ENCODE data around the gene ADARB2.
"Not testable (repeated sequence)": the region's sequence is repeated elsewhere in the genome, so short reads cannot be mapped to it uniquely, and the experiment has no call there.

Gene ADARB2

DNA sequence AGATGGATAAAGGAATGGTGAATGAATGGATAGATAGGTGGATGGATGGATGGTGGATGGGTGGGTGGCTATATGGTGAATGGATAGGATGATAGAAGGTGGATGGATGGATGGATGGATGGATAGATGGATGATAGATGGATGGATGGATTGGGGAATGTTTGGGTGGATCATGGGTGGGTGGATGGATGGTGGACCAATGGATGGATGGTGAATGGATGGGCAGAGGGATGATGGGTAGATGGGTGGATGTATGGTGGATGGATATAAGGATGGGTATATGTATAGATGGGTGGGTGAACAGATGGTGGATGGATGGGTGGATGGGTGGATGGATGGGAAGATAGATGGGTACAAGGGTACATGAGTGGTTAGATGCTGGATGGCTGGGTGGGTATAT, 322.4 kb downstream of the ADARB2 start:
- DNase-seq = no peak

DNA sequence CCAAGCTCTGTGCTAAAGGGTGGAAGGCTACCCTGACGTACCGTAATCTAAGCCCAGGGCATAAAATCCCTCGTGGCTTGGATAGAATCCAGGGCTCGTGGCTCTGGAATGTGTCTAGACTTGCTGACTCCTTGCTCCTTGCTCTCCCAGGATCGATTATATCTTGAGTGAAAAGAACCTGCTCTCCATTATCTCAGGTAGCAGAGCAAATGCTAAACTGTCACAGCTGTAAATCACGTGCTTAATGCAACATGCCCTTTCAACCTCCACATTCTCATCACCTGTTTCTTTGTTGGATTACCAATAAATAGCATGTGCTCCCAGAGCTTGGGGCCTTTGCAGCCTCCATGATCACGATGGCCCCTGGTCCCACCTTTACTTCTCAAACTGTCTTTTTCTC, 323.0 kb downstream of the ADARB2 start:
- not testable (repeated sequence) for DNase-seq

DNA sequence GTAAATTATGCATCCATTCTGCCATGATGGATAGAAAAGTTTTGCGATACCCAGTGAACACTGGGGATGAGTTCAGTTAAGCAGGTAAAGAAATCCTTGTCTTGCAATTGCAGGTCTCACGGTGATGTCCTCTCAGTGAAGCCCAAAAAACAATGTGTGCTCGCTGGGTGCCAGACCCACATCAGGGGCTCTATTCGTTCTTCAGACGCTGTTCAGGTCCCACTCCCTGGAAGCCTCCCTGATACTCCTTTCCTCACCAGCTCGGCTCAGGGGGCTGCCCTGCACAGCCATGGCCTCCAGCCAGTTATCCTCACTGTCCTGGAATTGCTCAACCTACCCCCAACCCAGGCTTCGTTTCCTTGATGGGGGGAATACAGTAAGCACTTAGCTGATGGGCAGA, 323.5 kb downstream of the ADARB2 start:
- no peak for DNase-seq

DNA sequence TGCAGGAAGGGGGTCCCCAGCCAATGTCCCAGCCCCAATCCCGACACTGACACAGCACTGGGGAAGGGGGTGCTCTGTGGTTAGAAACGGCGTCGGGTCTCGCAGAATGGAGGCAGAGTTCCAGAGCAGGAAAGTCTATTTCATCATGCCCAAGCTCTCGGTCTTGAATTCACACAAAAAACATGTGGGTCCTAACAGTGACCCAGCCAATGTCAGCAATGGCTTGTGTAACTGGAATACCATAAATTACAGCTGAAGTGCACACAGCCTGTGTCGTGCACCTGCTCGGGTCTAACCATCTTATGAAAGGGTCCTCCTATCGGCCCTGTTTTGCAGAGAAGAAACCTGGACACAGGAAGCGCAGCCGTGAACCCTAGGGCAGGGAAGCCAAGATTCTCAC, 324.1 kb downstream of the ADARB2 start:
- no peak for DNase-seq

DNA sequence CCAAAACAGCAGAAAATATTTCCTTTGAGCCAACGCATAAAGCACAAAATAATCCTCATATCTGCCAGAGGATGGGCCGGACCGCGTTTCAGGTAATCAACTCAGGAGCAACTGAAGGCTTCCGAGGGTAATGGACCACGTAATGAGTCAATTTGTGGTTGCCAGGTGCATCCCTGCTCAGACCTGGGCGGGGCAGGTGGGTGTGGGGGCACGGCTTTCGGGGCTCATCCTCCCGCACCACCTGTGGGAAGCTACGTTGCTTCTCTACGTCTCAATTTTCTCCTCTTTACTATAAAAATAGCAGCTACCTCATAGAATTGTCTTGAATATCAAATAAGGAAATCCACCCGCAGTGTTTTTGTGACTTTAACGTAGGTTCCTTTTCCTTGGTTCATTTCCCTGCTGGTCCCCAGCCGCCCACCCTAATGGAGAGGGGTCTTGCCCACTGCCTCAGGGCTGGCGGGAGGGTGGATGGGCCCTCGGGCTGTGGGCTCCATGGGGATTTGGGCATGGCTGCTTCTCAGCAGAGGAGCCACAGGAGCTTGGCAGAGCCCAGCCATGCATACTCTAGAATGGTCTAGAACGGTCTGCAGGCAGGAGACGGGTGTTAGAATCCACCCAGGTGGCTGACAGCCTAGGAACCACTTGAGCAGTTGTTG, 324.7 kb downstream of the ADARB2 start:
- DNase-seq = no peak

DNA sequence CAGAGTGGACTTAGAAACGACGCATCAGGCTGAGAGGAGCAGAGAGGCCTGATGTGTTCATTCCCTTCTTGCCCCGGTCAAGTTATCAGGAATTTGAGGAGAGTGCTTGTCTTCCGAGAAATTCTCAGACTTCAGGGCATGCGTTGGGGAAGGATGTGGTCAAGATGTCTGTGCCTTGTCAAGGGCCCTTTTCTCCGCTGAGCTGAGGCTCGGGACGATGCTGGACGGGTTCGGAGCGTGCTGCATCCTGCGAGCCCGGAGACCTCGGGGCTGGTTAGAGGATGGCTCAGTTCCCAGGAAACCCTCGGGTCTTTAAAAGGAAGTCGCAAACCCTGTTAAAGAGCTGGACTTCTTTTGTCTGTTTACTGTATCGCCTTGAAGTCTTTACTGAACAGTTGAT, 325.4 kb downstream of the ADARB2 start:
- no peak for DNase-seq

DNA sequence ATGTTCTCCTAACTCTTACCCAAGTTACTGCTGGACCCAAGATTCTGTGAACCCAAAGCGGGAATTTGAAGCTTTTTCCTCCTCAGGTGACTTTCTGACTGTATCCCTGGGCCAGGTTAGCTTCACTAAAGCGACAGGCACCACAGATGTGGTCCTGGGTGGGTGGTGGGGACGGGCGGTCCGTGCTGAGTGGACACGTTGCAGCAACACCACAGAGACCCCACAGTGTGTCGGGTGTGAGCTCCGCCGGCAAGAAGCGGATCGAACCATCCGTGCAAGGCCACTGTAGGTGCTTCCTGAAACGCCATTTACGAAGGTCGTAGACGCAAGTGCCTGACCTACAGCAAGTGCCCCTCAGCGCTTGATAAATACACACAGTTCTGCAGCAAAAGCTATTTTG, 325.9 kb downstream of the ADARB2 start:
- no peak for DNase-seq

DNA sequence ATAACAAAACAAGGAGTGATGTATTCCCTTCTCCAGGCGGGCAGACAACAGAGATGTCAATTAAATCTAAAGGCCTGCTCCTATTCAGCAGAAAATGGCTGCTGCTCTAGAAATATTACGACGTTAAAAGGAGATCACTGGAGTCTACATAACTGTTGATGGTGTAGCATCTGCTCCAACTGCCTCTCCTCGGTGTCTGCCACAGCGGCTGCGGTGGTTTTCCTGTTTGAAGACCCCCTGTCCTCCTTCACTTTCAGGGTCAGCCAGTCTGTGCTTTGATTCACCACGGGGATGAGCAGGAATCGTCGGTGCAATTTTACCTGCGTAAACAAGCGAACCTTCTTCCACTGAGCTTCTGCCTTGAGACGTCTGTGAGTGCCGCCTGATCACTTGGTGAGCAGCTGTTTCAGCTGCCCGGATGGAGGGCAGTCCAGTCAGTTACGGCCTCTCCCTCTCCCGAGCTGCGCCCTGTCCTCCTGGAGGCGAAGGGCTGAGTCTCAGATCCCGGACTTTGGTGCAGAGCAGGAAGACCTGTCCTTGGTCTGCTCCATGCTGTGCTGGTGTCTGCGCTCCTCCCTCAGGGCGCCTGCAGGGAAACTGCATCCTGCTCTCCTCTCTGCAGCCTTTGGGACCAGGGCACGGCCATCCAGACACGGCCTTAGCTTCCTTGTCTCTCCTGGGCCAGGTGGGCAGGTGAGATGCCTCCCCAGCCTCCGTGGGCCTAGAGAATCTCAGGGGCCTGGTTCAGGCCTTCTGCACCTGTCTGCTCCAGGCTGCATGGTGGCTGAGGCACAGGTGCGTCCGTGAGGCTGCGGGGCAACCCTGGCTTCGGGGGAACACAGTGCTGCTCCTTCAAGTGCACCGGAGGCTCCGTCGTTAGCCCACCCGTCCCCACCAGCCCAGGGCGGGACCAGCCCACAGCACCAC, 326.6 kb downstream of the ADARB2 start:
- DNase-seq = no peak

DNA sequence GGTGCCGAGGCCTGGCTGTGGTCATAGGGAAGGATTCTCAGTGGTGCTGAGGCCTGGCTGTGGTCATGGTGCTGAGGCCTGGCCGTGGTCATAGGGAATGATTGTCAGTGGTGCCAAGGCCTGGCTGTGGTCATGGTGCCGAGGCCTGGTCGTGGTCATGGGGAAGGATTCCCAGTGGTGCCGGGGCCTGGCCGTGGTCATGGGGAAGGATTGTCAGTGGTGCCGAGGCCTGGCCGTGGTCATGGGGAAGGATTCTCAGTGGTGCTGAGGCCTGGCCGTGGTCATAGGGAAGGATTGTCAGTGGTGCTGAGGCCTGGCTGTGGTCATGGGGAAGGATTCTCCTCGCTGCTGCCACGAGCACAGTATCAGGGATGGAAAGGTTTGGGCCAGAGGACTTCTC, 327.3 kb downstream of the ADARB2 start:
- DNase-seq = no peak

DNA sequence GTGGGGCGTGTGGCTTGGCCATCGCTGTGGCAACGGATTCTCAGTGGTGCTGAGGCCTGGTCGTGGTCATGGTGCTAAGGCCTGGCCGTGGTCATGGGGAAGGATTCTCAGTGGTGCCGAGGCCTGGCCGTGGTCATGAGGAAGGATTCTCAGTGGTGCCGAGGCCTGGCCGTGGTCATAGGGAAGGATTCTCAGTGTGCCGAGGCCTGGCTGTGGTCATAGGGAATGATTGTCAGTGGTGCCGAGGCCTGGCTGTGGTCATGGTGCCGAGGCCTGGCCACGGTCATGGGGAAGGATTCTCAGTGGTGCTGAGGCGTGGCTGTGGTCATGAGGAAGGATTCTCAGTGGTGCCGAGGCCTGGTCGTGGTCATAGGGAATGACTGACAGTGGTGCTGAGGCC, 327.9 kb downstream of the ADARB2 start:
- no peak for DNase-seq

DNA sequence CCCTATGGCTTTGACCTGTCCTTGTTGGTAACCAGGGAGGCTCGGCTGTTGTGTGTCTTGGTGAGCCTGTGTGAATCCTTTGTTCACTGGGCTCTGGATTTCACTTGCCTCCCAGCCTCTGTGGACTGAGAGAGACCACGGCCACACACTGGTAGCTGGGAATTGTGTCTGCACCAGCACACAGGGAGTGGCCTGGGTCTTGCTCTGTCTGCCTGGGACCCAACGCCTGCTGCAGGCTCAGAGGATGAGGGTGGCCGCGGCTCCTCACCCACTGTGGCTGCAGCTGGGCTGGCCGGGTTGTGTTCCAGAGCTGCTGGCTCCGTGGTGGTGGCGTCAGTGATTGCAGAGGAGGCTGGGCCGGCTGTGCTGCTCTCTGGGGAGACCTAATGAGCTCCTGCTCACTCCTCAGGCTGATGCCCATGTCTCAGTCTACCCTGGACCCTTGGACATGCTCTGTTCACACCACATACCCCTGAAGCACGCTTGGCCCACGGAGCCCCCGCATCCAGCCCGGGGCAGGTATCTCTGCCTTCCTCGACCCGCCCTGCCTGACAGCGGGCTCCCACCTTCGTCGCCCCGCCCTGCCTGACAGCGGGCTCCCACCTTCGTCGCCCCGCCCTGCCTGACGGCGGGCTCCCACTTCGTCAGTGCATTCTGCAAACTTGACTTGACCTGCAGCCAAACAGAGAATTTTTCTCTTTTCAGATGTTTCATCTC, 328.5 kb downstream of the ADARB2 start:
- no peak for DNase-seq

DNA sequence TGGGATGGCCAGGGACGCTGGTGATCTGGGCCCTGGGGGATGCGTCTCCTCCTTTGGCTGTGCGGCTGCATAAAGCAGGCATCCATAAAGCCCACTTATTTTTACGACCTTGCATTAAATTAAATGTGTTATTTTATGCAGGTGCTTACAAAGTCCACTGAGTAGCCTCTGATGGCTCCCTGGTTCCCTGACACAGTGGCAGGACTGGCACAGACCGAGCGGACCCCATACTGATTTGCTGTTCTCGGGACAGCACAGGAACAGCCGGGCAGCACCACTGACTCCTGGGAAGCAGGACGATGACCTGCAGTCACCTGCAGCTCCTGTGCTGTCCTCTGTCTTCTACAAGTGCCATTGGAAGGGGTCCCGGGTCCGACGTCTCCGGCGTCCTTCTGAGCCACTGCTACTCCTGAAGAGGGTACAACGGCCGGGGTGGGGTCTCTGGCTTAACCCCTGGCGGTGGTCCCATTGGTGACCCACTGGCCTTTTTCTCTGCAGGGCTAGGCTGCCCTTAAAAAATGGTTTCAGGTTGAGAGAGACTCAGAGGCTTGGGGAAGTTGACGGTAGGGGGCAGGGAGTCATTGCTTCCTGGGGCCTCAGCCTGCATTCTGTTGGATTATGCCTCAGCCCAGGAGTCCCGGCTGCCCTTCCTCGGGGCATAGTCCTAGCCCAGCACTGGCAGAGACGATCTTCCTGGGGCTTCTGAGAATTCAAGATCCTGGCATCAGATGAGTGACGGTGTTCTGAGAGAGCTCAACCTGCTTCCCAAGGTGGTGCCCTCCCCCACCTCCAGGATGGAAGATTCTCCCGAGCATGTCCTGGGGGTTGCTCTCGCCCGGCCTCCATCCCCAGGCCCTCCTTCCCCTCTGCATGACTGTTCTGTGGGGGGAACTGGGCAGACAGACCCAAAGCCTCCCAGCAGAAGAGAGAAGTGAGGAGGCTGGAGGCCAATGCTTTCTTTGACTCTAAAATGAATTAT, 330.1 kb downstream of the ADARB2 start:
- DNase-seq = no peak

DNA sequence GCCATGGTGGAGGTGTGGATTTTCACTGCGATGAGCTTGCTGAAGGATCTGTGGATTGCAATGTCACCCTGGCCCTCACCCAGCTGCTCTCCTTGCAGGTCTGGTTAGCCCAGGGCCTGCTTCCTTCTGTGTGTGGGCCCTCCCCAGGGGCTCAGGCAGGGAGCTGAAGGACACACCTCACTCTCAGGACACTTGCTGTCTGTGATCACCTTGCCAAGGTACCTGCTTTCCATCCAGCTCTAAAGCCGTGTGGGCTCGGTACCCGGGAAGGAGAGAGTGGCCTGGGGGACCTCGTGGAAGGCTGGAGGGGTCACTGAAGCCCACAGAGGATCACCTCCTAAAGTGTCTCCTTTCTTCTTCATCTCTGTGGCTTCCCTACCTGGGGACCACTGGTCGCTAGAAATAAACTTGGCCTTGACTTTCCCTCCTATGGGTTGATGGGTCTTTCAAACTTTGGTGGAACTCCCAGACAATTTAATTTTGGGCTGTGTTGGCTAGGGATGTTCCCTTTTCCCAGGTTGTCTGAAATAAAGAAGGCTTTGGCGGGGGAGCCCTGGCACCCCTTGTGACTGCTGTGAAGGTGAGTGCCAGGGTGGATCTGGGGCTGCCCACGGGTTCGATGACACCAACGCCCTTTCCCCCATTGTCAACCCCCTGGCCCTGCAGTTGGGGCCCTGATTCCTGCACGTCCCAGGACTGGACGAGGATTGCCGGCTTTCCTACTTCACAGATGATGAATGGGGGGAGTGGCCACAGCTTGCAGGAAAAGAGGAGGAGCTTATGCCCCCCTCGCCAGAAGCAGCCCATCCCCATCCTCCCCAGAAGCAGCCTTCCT, 331.0 kb downstream of the ADARB2 start:
- DNase-seq = no peak

DNA sequence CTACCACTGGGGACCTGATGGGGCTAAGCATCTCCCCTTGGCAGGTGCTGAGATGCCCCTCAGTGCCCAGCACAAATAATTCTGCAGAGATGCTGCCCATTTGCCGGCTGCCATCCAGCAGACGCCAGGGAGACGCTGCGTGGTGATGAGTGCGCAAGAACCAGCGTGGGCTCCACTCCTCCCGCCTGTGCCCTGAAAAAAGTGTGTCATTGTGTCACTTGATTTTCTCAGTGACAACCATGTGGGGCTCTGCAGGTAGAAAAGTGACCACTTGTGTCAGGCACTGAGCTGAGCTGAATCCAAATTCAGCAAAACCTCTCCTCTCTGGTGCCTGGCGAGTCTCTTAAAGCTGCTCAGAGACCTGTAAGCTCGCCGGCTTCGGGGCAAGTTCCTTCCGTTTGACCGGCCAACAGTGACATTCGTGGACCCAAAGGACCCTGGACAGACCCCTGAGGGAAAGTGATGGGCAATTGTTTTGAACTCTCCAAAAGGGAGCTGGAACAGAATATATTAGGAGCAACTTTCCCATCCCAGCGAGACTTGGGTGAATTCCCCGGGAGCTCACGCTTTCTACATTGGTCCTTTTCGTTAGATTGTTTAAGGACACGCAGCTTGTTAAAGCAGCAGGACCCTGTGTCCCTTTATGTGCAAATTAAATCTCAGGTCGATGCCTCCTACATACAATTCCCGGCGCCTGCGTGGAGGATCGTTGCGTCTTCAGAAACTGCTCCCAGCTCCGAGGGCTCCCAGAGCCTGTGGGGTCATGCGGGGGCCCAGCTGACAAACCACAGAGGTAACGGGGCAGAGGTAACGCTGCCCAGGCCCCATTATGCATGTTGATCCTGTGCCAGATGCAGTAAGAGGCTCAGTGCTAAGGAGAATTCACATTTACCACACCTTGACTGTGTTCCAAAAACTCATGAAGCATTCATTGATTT, 332.7 kb downstream of the ADARB2 start:
- DNase-seq = no peak

DNA sequence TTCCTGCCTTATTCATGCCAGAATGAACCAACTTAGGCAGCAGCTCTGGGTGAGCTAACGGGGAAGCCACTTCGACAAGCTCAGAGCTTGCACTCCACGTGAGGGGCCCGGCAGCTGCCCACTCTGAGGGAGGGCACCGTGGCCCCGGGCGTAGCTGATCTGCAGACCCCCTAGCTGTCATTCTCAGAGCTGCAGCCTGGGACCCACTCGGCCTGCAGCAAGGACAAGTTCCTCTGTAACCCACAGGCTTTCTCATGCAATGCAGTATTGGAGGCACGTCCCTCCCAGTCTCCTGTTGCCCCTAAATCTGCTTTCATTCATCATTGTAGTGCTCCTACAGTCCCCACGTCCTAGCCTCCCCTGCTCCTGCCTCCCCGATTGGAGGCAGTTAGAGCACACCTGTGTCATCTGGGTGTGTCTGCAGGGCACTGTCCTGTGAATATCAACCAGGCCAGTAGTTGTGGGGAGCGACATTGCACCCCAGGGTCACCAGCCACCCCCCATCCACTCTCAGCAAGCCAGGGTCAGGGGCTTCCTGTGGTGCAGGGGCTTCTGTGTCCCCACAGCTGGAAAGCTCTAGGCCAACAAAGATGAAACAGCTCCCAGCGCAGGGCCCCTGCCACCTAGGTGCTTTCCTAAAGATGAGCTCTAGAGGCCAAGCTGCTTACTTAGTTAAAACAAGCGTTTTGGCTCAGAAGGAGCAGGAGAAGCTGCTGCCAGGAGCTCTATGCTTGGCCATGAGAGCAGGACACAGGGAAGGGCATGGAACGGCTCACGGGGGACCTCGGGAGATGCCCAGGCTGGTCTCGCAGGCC, 333.6 kb downstream of the ADARB2 start:
- DNase-seq = no peak

DNA sequence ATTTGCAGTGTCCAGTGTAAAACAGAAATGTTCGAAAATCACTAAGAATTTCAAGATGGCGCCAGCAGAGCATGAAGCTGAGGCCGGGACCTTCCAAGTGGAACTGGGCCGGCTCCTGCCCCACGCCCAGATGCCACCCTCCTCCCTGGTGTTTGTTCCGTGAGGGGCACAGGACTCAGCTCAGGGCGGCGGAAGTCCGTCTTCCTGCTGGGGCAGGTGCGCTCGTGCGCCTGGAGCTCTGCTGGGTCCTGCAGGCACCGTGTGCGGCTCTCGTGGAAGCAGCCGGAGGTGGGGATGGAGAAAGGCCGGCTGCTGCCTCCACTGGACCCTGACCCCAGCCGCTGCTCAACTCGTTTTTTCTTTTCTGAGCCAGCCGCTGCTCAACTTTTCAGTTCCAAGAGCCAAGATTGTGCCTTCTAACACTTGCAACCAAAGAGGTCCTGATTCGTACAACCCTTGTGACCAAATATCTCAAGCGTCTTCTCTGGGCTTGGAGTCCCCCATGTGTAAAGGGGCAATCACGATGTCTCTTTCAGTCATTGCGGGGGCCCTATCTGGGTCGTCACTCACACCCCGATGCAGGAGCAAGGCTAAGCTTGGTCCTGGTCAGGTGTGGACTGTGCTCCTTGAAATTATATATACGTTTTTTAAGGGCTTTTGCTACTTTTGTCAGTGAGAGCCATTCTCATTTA, 334.4 kb downstream of the ADARB2 start:
- DNase-seq = no peak

DNA sequence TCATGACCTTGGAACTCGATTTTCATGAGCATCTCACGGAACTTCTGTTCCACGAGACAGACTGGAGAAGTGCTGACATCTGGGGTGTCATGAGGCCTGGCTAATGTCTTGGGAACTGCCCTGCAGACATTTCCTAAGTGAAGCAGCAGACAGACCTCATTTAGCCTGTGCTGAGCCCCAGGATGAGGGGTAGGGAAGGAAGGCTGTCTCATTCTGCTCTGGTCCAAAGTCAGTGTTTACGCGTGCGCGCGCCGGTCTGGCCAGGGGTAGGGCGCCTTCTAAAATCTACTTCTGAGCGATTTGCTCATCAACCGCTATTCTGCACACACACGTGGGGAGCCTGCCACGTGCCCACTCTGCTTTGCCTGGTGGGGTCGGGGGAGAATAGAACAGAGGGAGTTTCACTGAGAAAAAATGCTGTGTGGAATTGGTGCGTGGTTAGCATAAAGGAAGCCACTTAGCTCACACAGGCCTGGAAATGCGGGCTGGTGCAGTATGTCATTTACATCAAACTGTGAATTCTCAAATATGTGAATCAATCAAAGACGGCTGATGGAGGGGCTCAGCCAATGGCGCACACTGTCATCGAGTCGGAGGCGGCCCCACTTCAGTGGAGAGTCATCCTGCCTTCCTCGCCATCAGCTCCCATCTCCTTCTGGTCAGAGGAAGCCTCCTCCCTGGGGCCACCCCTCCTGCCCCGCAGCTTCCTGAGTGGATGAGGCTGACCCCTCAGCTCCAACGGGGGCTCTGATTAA, 335.1 kb downstream of the ADARB2 start:
- no peak for DNase-seq
